Activated CD8-positive, alpha-beta T cell treated with anti-CD3 and anti-CD28 coated beads for 36 hours (primary cell): ENCODE data around the gene FAT1. TPM values are rescaled to one million over a fixed set of nuclear protein-coding genes. Genes with fewer than 3 reads are reported as not detected.

ENCODE experiments used
- ATAC-seq: fragments of 200-7000 bp; cut with Tn5 transposase; one replicate; pipeline ENCODE4 v1.10.0; 2021; ENCODE audit warnings: mild to moderate bottlenecking, moderate library complexity
- CTCF ChIA-PET: fragments of 350-600 bp; sonication (Branson Sonifier 250); formaldehyde crosslinking; loops from one replicate; lab custom pipeline; 2021; ENCODE audit warnings: antibody characterized with exemption; lab: Charles Lee
- POLR2A ChIA-PET: fragments of 350-600 bp; sonication (Branson Sonifier 250); formaldehyde crosslinking; loops from one replicate; lab custom pipeline; 2021; ENCODE audit warnings: antibody characterized with exemption; lab: Charles Lee
- DNase-seq: peaks from one replicate; pipeline ENCODE4 v3.0.0-alpha.2; 2020
- H3K27ac Mint-ChIP-seq: one replicate; pipeline ENCODE4 v1.8.0; 2021; ENCODE audit warnings: mild to moderate bottlenecking, mixed read lengths
- H3K27me3 Mint-ChIP-seq: one replicate; pipeline ENCODE4 v1.8.0; 2021; ENCODE audit warnings: mixed read lengths
- H3K36me3 Mint-ChIP-seq: one replicate; pipeline ENCODE4 v1.8.0; 2021; ENCODE audit warnings: low read depth, mixed read lengths
- H3K4me1 Mint-ChIP-seq: one replicate; pipeline ENCODE4 v1.8.0; 2021; ENCODE audit warnings: low read depth, mixed read lengths
- H3K4me3 Mint-ChIP-seq: one replicate; pipeline ENCODE4 v1.8.0; 2021; ENCODE audit warnings: mild to moderate bottlenecking, moderate library complexity, mixed read lengths
- H3K9me3 Mint-ChIP-seq: one replicate; pipeline ENCODE4 v1.8.0; 2021; ENCODE audit warnings: mixed read lengths
- intact Hi-C: fragments of 100-400 bp; cut with micrococcal nuclease; formaldehyde crosslinking; loops from one replicate; pipeline ENCODE4 v1.10.0; 2022
- total RNA-seq, 2 experiments: library from RNA; stranded (reverse); gene quantifications; one replicate each; pipeline ENCODE4 v1.2.3, GENCODE V29; 2021
- TF ChIP-seq, protein P1 (sequence below): fragments of 200-600 bp; IDR thresholded peaks from one replicate; pipeline ENCODE4 v1.8.0; 2022; ENCODE audit warnings: antibody characterized with exemption, mild to moderate bottlenecking

Gene FAT1
- total RNA-seq, 2 experiments from 2014 or later = not detected

DNA sequence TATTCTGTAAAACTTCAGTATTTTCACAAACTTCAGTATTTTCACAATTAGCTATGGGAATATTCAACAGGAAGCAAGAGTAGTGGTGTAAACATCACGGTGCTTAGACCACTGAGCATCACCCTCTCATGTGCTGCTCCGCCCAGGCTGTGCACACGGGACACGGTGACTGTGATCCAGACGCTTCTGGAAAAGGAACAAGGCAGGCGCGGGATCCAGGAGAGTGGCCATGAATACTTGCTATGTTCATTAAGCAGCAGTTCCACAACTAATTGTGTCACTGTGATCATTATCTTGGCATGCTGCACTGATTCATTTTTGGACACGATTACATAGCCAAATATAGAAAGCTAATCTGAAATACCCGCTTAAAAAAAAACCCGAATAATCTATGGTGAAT is 19.6 kb upstream of the FAT1 start:
- no peak for ATAC-seq
- Mint-ChIP-seq H3K36me3 (no peaks in the 10 kb centered on the region), H3K4me3 (no peak overlapping the region), H3K27me3 (no peaks in the 10 kb centered on the region), H3K4me1 (no peaks in the 10 kb centered on the region), H3K9me3 (no peaks in the 10 kb centered on the region), H3K27ac (no peak overlapping the region)
- ChIA-PET POLR2A (no interaction called here), CTCF (no interaction called here)
- intact Hi-C loops = no loop called here
- TF ChIP-seq, protein P1, sequence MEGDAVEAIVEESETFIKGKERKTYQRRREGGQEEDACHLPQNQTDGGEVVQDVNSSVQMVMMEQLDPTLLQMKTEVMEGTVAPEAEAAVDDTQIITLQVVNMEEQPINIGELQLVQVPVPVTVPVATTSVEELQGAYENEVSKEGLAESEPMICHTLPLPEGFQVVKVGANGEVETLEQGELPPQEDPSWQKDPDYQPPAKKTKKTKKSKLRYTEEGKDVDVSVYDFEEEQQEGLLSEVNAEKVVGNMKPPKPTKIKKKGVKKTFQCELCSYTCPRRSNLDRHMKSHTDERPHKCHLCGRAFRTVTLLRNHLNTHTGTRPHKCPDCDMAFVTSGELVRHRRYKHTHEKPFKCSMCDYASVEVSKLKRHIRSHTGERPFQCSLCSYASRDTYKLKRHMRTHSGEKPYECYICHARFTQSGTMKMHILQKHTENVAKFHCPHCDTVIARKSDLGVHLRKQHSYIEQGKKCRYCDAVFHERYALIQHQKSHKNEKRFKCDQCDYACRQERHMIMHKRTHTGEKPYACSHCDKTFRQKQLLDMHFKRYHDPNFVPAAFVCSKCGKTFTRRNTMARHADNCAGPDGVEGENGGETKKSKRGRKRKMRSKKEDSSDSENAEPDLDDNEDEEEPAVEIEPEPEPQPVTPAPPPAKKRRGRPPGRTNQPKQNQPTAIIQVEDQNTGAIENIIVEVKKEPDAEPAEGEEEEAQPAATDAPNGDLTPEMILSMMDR = no peak
- DNase-seq = no peak

DNA sequence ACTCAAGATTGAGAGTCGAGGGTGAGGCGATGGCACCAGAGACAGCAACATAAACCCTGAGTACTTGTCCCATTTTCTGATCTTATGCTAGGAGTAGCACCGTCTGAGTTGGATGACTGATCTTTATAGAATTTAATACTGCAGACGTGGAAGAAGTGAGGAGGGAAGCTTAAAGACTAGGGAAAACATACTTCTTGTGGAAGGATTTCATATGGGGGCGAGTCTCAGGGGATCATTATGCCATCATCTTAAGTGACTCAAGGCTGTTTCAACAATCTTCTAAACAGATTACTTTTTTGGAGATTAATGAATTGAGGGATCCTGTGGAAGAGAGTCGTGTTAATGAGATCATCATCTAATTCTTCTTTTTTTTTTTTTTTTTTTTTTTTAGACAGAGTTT is 17.2 kb upstream of the FAT1 start:
- TF ChIP-seq, protein P1 = no peak
- H3K9me3 Mint-ChIP-seq = peaks cover 1% of the 10 kb centered on the region
- intact Hi-C loops = no loop called here
- no peaks in the 10 kb centered on the region for H3K4me1 Mint-ChIP-seq
- H3K4me3 Mint-ChIP-seq = no peak overlapping the region
- no peaks in the 10 kb centered on the region for H3K36me3 Mint-ChIP-seq
- ATAC-seq (no peak), DNase-seq (no peak)
- H3K27me3 Mint-ChIP-seq = no peaks in the 10 kb centered on the region
- ChIA-PET CTCF (no interaction called here), POLR2A (no interaction called here)
- no peak overlapping the region for H3K27ac Mint-ChIP-seq

DNA sequence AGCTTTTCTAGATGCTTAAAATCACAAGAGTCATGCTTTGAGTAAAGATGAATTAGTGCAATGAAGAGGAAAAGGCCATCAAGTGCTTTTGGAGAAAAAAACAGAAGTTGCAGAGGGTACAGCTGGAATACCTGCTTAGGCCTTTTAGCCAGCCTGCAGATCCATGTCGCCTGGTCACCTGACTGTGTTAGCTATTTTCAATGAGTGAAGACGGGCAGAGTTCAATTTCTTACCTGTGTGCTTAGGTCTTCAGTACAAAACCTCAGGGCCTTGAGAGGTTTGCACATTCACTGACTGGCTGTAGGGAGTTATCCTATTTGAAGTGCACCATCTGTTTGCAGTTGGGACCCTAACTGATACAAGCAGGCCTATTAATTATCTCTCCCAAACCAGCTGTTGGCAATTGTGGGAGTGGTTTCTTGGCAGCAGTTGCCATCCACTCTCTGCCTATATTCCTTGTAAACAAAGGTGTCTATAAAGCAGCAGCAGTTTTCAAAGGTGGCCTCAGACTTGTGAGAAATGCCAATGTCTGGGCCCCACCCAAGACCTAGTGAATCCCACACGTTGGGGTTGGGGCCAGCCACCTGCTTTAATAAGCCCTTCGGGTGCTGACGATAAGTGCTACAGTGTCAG is 16.3 kb upstream of the FAT1 start:
- no peak overlapping the region for H3K4me3 Mint-ChIP-seq
- no peaks in the 10 kb centered on the region for H3K27me3 Mint-ChIP-seq
- CTCF ChIA-PET = no interaction called here
- intact Hi-C loops = no loop called here
- ATAC-seq (no peak), DNase-seq (no peak)
- TF ChIP-seq, protein P1 = no peak
- H3K9me3 Mint-ChIP-seq = peaks cover 1% of the 10 kb centered on the region
- H3K4me1 Mint-ChIP-seq = no peaks in the 10 kb centered on the region
- POLR2A ChIA-PET = no interaction called here
- no peak overlapping the region for H3K27ac Mint-ChIP-seq
- H3K36me3 Mint-ChIP-seq = no peaks in the 10 kb centered on the region

GRCh38 chr4:186739317-186739716 is 15.7 kb upstream of the FAT1 start:
- Mint-ChIP-seq H3K4me1 (no peaks in the 10 kb centered on the region), H3K27me3 (no peaks in the 10 kb centered on the region), H3K36me3 (no peaks in the 10 kb centered on the region), H3K27ac (no peak overlapping the region), H3K9me3 (peaks cover 1% of the 10 kb centered on the region), H3K4me3 (no peak overlapping the region)
- ATAC-seq = no peak
- ChIA-PET CTCF (no interaction called here), POLR2A (no interaction called here)
- DNase-seq = no peak
- TF ChIP-seq, protein P1 = no peak
- intact Hi-C loops = no loop called here

DNA sequence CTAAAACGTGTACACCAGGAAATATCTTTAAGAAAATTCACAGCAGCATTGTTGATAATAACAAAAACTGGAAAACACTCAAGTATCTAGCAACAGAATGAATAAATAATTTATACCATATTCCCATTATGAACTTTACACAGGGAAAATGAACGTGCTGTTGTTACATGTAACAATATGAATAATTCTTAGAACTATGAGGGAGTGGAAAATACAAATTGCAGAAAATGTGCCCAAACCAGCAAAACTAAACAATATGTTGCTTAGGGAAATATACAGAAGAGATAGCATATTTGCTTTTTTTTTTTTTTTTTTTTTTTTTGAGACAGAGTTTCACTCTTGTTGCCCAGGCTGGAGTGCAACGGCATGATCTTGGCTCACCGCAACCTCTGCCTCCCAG is 14.8 kb upstream of the FAT1 start:
- Mint-ChIP-seq H3K9me3 (peaks cover 1% of the 10 kb centered on the region), H3K4me1 (no peaks in the 10 kb centered on the region), H3K27me3 (no peaks in the 10 kb centered on the region), H3K36me3 (no peaks in the 10 kb centered on the region), H3K4me3 (no peak overlapping the region), H3K27ac (no peak overlapping the region)
- CTCF ChIA-PET = no interaction called here
- intact Hi-C loops = no loop called here
- ATAC-seq (no peak), DNase-seq (no peak)
- POLR2A ChIA-PET = no interaction called here
- TF ChIP-seq, protein P1 = no peak
